HFF-Myc (cell line): ENCODE data around the gene DLGAP4.
"Not testable (repeated sequence)": the region's sequence is repeated elsewhere in the genome, so short reads cannot be mapped to it uniquely, and the experiment has no call there.

Source experiments
- DNase-seq: peaks from one replicate; pipeline ENCODE4 v3.0.0-alpha.2; 2011; ENCODE audit warnings: low read depth; ENCODE audit errors: extremely low read depth
- H3K4me3 ChIP-seq: replicated peaks from 2 replicates; pipeline ENCODE4 v1.5.1; 2011; ENCODE audit warnings: low read depth, mild to moderate bottlenecking, control low read depth, low read length
- TF ChIP-seq, protein P1 (sequence below): IDR thresholded peaks from 2 replicates; pipeline ENCODE4 v1.5.1; 2012; ENCODE audit warnings: mild to moderate bottlenecking, low read depth, low read length, control low read depth; ENCODE audit errors: missing control alignments

The DLGAP4 gene

DNA sequence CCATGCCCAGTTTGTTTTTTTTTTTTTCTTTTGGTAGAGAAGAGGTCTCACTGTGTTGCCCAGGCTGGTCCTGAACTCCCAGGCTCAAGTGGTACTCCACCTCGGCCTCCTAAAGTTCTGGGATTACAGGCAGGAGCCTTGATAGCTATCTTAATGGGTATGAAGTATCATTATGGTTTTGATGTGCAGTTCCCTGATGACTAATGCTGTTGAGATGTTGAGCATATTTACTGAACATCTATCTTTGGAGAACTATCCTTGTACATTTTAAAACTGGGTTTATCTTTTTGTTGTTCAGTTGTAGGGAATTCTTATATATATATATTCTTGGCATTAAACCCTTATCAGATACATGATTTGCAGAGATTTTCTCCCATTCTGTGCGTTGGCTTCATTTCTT lies 213.8 kb downstream of the DLGAP4 start:
- no peak for DNase-seq
- no peak overlapping the region for H3K4me3 ChIP-seq
- TF ChIP-seq, protein P1, sequence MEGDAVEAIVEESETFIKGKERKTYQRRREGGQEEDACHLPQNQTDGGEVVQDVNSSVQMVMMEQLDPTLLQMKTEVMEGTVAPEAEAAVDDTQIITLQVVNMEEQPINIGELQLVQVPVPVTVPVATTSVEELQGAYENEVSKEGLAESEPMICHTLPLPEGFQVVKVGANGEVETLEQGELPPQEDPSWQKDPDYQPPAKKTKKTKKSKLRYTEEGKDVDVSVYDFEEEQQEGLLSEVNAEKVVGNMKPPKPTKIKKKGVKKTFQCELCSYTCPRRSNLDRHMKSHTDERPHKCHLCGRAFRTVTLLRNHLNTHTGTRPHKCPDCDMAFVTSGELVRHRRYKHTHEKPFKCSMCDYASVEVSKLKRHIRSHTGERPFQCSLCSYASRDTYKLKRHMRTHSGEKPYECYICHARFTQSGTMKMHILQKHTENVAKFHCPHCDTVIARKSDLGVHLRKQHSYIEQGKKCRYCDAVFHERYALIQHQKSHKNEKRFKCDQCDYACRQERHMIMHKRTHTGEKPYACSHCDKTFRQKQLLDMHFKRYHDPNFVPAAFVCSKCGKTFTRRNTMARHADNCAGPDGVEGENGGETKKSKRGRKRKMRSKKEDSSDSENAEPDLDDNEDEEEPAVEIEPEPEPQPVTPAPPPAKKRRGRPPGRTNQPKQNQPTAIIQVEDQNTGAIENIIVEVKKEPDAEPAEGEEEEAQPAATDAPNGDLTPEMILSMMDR, result no peak

DNA sequence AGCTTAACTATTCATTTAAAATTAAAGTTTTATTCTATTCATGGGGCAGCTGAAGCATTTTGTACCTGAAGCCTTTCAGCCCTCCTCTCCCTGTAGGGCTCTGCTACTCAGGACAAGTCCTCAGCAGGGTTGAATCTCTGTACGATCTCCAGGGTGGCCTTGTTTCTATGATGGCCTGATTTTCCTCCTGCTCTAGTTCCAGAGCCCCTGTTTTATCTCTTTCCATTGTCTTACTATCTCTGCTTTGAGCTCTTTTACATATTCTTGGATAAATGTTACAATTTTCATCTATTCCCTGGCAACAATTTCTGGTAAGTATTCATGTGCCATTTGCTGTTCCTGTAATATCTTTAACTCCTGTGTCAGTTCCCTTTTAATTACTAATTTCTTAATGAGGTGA lies 215.4 kb downstream of the DLGAP4 start:
- DNase-seq, result no peak
- TF ChIP-seq, protein P1, result no peak
- H3K4me3 ChIP-seq, result no peak overlapping the region

DNA sequence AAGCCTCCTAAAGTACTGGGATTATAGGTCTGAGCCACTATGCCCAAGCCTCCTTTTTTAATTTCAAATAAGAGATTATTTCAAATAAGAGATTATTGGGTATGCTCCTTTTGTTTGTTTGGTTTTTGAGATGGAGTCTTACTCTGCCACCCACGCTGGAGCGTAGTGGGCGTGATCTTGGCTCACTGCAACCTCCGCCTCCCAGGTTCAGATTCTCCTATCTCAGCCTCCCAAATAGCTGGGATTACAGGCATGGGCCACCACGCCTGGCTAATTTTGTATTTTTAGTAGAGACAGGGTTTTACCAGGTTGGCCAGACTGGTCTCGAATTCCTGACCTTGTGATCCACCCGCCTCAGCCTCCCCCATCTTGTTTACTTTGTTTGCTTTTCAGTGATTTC lies 216.3 kb downstream of the DLGAP4 start:
- H3K4me3 ChIP-seq, DNase-seq: not testable (repeated sequence)

DNA sequence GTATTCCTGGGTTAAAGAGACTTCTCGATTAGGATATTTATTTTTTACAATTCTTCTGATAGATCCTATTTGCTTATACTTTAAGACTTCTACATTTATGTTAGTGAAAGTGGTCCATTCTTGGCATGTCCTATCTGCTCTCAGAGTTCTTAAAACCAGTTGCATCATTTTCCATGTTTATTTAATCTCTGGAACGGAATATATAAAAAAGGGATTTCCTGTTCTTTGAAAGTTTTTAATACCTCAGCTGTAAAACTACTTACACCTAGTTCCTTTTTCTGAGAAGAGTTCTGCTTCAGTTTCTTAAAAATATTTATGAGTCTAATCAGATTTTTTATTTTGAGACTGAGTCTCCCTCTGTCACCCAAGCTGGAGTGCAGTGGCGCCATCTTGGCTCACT lies 217.2 kb downstream of the DLGAP4 start:
- TF ChIP-seq, protein P1, result no peak
- no peak for DNase-seq
- H3K4me3 ChIP-seq, result no peak overlapping the region

DNA sequence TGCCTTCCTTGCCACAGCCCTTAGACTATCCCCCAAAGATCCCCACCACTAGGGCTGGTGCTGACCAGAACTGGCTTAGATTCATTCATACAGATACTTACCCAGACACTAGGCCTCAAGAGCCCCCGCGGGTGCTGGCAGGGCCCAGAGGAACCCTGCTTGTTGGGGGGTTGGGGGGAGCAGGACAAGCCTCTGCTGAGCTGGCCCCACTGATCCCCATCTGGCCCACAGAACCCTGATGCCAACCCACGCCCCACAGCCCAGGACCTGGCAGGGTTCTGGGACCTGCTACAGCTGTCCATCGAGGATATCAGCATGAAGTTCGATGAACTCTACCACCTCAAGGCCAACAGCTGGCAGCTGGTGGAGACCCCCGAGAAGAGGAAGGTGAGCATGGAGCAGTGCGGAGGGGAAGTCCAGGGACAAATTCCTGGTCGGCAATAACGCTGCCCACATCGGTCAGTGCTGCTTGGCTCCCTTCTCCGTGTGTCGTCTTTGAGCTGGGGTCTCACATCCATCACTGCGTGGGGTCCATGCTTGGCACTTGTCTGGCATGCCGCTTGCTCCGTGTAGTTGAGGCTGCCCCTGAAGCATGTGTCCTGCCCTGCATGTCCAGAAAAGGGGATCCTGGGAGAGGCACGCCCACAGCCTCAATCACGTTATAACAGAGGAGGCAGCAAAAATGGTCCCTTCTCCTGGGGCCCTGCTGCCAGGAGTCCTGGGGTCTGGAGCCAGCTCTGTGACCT lies 219.7 kb downstream of the DLGAP4 start:
- TF ChIP-seq, protein P1, result no peak
- no peak overlapping the region for H3K4me3 ChIP-seq
- no peak for DNase-seq

DNA sequence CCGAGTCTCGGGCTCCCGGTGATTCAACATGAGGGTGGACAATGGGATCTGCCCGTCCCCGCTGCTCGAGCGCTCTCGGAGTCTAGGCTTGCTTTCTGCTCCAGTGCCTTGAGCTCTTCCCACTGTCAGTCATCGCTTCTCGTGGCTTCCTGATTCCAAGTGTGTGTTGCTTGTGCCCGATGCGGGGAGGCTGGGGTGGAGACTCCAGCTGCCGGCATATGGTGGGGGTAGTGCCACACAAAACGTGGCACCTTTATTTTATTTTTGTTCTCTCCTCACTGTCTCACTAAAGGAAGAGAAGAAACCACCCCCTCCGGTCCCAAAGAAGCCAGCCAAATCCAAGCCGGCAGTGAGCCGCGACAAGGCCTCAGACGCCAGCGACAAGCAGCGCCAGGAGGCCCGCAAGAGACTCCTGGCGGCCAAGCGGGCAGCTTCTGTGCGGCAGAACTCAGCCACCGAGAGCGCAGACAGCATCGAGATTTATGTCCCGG lies 220.4 kb downstream of the DLGAP4 start:
- no peak for DNase-seq
- TF ChIP-seq, protein P1, result no peak

DNA sequence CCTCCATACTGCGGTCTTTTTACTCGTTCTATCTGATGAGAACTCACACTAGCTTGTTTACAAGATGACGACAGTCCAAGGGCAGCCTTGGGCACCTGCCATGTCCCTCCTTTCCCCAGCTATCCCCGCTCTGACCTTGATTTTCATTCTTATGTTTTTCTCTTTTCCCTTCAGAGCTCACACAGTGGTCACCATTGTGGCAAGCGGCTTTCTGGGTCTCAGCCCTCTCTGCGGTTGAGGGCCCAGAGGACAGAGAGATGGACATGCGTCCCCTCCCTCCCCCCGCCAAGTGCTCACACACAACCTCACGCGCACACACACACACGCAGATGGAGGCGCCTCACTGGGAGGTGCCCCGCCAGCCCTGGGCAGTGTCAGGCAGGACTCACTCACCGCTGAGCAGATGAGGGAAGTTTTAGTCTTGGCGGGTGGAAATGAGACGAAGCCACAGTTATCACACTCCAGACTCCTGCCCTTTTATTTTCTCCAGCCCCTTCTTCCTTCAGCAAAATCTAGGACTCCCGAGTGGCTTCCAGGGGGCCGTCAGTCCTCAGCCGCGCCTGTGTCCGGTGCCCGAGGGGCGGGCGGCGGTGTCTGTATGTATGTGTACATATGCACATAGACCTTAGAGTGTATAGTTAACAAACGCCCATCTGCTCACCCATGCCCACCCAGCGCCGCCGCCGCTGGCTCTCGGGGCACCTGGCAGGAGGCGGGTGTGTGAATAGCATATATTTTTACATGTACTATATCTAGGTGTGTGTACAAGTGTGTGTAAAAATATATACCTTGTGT lies 221.4 kb downstream of the DLGAP4 start:
- DNase-seq, result no peak
- TF ChIP-seq, protein P1, result no peak
- H3K4me3 ChIP-seq, result no peak overlapping the region

More for the DNA sequence above, 220.4 kb downstream of the DLGAP4 start:
- no peak overlapping the region for H3K4me3 ChIP-seq
